HepG2 (cell line): ENCODE results near the gene PDZD7. TPM values are rescaled to one million over a fixed set of nuclear protein-coding genes. Genes with fewer than 3 reads are reported as not detected.
A peak's percentile ranks its signal among the peaks of the same experiment; 100 is the strongest.

Source experiments
- CREB1 ChIP-seq, 2 experiments: fragments of 450-650 bp in 1 of 2; IDR thresholded peaks; 2 replicates each; pipeline ENCODE4 v1.6.1; 2016 to 2017; ENCODE audit warnings: control low read depth in 1 of 2, mild to moderate bottlenecking in 1 of 2, missing compliant biosample characterization in 1 of 2, missing genetic modification characterization in 1 of 2
- NFIB ChIP-seq: sonication (generic); formaldehyde crosslinking; IDR thresholded peaks from 2 replicates; pipeline ENCODE4 v1.9.0; 2021; ENCODE audit warnings: missing genetic modification reagents, mild to moderate bottlenecking, borderline replicate concordance
- NFKBIZ ChIP-seq: IDR thresholded peaks from 2 replicates; pipeline ENCODE4 v1.6.1; 2018; ENCODE audit warnings: missing genetic modification reagents, missing compliant biosample characterization
- RAD21 ChIP-seq: fragments of 450-650 bp; formaldehyde crosslinking; IDR thresholded peaks from 2 replicates; pipeline ENCODE4 v1.5.0; 2020; ENCODE audit warnings: mild to moderate bottlenecking
- RAD51 ChIP-seq: fragments of 450-650 bp; IDR thresholded peaks from 2 replicates; pipeline ENCODE4 v1.6.1; 2016; ENCODE audit warnings: borderline replicate concordance
- RELA ChIP-seq: sonication (generic); formaldehyde crosslinking; IDR thresholded peaks from 2 replicates; pipeline ENCODE4 v1.4.0; 2020; ENCODE audit warnings: missing genetic modification reagents
- ZFYVE20 ChIP-seq: sonication (generic); formaldehyde crosslinking; IDR thresholded peaks from 2 replicates; pipeline ENCODE4 v1.8.0; 2023; ENCODE audit warnings: low read depth, mild to moderate bottlenecking, moderate library complexity, missing genetic modification reagents, borderline replicate concordance
- ZNF180 ChIP-seq: sonication (generic); formaldehyde crosslinking; IDR thresholded peaks from 2 replicates; pipeline ENCODE4 v1.4.0; 2020; ENCODE audit warnings: low read depth, missing genetic modification reagents, borderline replicate concordance
- ZNF33B ChIP-seq: sonication (generic); formaldehyde crosslinking; IDR thresholded peaks from 2 replicates; pipeline ENCODE4 v1.5.1; 2020; ENCODE audit warnings: mild to moderate bottlenecking, missing genetic modification reagents
- ZNF432 ChIP-seq: sonication (generic); formaldehyde crosslinking; IDR thresholded peaks from 2 replicates; pipeline ENCODE4 v1.5.0; 2020; ENCODE audit warnings: missing genetic modification reagents, mild to moderate bottlenecking, borderline replicate concordance
- ZNF619 ChIP-seq: sonication (generic); formaldehyde crosslinking; IDR thresholded peaks from 2 replicates; pipeline ENCODE4 v1.4.0; 2020; ENCODE audit warnings: mild to moderate bottlenecking, missing genetic modification reagents
- ZNF644 ChIP-seq: IDR thresholded peaks from 2 replicates; pipeline ENCODE4 v1.6.1; 2016; ENCODE audit warnings: low read depth
- polyA plus RNA-seq, 8 experiments: library from polyadenylated mRNA; depleted of rRNA in 3 of 8; stranded (reverse) in 7 of 8; unstranded in 1 of 8; fragments of >200 nt; fragmentation: Illumina TruSeq in 4 of 8; extraction: Trizol in 4 of 8; gene quantifications; 2 replicates each; pipeline versions ENCODE4 v1.2.1 to v1.2.3, GENCODE V29; 2011 to 2016; ENCODE audit warnings: low read depth in 4 of 8, missing spikeins in 1 of 8, mixed read lengths in 1 of 8; ENCODE audit not compliant: insufficient read depth in 1 of 8
- total RNA-seq, 5 experiments: library from RNA; depleted of rRNA; stranded (reverse); fragments of >200 nt; fragmentation: Illumina TruSeq; extraction: Trizol; gene quantifications; 2 replicates each; pipeline ENCODE4 v1.2.3, GENCODE V29; 2016; ENCODE audit warnings: low read depth in 1 of 5
- TF ChIP-seq, protein P1 (sequence below), 2 experiments: IDR thresholded peaks; 2 replicates each; pipeline ENCODE4 v1.6.1; 2011 to 2012; ENCODE audit warnings: low read length in 2 of 2, borderline replicate concordance in 1 of 2, low read depth in 1 of 2, mild to moderate bottlenecking in 1 of 2, moderate library complexity in 1 of 2
- TF ChIP-seq, protein P2 (sequence below): sonication (generic); formaldehyde crosslinking; IDR thresholded peaks from 2 replicates; pipeline ENCODE4 v1.8.0; 2022; ENCODE audit warnings: mild to moderate bottlenecking, missing genetic modification reagents
- TF ChIP-seq, protein P3 (sequence below): sonication (generic); formaldehyde crosslinking; IDR thresholded peaks from 2 replicates; pipeline ENCODE4 v1.4.0; 2020; ENCODE audit warnings: missing genetic modification reagents
- TF ChIP-seq, protein P4 (sequence below): sonication (generic); formaldehyde crosslinking; IDR thresholded peaks from 2 replicates; pipeline ENCODE4 v1.4.0; 2020; ENCODE audit warnings: low read depth, missing genetic modification reagents
- TF ChIP-seq, protein P5 (sequence below): sonication (generic); formaldehyde crosslinking; IDR thresholded peaks from 2 replicates; pipeline ENCODE4 v1.5.1; 2020; ENCODE audit warnings: missing genetic modification reagents, mild to moderate bottlenecking, borderline replicate concordance

The PDZD7 gene
- total and polyA plus RNA-seq, 2 of the 13 experiments (the other 11 are each of a cell fraction or from before 2014, with no cell fraction given) = 0.58 to 0.73 TPM

DNA sequence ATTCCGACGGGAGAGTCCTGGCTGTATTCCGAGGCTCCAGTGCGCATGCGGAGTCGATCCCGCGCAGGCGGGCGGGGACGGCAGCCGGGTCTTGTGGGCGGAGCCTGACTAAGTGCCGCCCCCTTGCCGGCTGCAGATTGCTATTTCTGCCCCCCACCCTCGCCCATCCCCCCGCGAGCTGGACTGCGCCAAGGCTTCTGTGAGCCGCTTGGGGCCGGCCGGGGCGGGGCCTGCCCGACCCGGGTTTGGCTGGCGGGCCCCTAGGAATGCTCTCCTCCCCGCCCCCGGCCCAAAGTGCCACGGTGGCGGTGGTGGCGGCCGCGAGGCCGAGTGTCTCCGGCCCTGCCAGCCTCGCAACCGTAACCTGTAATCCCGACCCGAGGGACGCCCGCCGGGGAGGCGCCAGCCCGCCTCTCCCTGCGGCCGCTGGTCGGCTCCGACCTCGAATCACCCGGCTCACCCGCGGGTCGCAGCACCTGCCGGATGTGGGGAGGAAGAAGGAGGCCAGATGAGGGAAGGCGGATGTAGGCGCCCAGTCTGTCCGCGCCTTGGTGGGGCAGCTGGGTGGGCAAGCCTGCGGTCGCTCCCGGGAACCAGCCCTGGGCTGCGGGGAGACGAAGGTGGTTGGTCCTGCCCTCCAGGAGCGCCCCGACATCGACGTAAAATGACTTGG is 30.2 kb upstream of the PDZD7 start (continued):
- TF ChIP-seq, protein P1, sequence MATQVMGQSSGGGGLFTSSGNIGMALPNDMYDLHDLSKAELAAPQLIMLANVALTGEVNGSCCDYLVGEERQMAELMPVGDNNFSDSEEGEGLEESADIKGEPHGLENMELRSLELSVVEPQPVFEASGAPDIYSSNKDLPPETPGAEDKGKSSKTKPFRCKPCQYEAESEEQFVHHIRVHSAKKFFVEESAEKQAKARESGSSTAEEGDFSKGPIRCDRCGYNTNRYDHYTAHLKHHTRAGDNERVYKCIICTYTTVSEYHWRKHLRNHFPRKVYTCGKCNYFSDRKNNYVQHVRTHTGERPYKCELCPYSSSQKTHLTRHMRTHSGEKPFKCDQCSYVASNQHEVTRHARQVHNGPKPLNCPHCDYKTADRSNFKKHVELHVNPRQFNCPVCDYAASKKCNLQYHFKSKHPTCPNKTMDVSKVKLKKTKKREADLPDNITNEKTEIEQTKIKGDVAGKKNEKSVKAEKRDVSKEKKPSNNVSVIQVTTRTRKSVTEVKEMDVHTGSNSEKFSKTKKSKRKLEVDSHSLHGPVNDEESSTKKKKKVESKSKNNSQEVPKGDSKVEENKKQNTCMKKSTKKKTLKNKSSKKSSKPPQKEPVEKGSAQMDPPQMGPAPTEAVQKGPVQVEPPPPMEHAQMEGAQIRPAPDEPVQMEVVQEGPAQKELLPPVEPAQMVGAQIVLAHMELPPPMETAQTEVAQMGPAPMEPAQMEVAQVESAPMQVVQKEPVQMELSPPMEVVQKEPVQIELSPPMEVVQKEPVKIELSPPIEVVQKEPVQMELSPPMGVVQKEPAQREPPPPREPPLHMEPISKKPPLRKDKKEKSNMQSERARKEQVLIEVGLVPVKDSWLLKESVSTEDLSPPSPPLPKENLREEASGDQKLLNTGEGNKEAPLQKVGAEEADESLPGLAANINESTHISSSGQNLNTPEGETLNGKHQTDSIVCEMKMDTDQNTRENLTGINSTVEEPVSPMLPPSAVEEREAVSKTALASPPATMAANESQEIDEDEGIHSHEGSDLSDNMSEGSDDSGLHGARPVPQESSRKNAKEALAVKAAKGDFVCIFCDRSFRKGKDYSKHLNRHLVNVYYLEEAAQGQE (IDR thresholded peaks at IDR 0.05; ENCODE audit: borderline replicate concordance in 1 of 2, low read depth in 1 of 2, low read length in 2 of 2) = peak in 1 of 2 experiments; percentile 66; a peak in 2 of 4 replicates
- no peak for TF ChIP-seq ZNF644 (CRISPR knock-in tag)
- TF ChIP-seq, protein P2, sequence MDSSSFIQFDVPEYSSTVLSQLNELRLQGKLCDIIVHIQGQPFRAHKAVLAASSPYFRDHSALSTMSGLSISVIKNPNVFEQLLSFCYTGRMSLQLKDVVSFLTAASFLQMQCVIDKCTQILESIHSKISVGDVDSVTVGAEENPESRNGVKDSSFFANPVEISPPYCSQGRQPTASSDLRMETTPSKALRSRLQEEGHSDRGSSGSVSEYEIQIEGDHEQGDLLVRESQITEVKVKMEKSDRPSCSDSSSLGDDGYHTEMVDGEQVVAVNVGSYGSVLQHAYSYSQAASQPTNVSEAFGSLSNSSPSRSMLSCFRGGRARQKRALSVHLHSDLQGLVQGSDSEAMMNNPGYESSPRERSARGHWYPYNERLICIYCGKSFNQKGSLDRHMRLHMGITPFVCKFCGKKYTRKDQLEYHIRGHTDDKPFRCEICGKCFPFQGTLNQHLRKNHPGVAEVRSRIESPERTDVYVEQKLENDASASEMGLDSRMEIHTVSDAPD = 0 out of 2 replicates have a peak, but pooled peaks have one; percentile 60
- no peak for TF ChIP-seq ZNF432
- TF ChIP-seq NFIB (CRISPR knock-in tag) = no peak
- peak; percentile 71; the same call in 1 of the 2 replicates for TF ChIP-seq NFKBIZ
- no peak for TF ChIP-seq ZNF180
- TF ChIP-seq RELA (CRISPR knock-in tag) = no peak
- TF ChIP-seq ZNF33B = no peak
- TF ChIP-seq, protein P3, sequence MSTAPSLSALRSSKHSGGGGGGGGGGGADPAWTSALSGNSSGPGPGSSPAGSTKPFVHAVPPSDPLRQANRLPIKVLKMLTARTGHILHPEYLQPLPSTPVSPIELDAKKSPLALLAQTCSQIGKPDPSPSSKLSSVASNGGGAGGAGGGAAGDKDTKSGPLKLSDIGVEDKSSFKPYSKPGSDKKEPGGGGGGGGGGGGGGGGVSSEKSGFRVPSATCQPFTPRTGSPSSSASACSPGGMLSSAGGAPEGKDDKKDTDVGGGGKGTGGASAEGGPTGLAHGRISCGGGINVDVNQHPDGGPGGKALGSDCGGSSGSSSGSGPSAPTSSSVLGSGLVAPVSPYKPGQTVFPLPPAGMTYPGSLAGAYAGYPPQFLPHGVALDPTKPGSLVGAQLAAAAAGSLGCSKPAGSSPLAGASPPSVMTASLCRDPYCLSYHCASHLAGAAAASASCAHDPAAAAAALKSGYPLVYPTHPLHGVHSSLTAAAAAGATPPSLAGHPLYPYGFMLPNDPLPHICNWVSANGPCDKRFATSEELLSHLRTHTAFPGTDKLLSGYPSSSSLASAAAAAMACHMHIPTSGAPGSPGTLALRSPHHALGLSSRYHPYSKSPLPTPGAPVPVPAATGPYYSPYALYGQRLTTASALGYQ (CRISPR knock-in tag) = peak; percentile 76; the same call in 1 of the 2 replicates
- TF ChIP-seq CREB1 (IDR thresholded peaks at IDR 0.05) = no peak
- TF ChIP-seq CREB1 (CRISPR knock-in tag; IDR thresholded peaks at IDR 0.05) = no peak
- TF ChIP-seq, protein P4, sequence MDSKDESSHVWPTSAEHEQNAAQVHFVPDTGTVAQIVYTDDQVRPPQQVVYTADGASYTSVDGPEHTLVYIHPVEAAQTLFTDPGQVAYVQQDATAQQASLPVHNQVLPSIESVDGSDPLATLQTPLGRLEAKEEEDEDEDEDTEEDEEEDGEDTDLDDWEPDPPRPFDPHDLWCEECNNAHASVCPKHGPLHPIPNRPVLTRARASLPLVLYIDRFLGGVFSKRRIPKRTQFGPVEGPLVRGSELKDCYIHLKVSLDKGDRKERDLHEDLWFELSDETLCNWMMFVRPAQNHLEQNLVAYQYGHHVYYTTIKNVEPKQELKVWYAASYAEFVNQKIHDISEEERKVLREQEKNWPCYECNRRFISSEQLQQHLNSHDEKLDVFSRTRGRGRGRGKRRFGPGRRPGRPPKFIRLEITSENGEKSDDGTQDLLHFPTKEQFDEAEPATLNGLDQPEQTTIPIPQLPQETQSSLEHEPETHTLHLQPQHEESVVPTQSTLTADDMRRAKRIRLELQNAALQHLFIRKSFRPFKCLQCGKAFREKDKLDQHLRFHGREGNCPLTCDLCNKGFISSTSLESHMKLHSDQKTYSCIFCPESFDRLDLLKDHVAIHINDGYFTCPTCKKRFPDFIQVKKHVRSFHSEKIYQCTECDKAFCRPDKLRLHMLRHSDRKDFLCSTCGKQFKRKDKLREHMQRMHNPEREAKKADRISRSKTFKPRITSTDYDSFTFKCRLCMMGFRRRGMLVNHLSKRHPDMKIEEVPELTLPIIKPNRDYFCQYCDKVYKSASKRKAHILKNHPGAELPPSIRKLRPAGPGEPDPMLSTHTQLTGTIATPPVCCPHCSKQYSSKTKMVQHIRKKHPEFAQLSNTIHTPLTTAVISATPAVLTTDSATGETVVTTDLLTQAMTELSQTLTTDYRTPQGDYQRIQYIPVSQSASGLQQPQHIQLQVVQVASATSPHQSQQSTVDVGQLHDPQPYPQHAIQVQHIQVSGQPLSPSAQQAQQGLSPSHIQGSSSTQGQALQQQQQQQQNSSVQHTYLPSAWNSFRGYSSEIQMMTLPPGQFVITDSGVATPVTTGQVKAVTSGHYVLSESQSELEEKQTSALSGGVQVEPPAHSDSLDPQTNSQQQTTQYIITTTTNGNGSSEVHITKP = peak; percentile 81
- TF ChIP-seq RAD51 = no peak
- TF ChIP-seq, protein P5, sequence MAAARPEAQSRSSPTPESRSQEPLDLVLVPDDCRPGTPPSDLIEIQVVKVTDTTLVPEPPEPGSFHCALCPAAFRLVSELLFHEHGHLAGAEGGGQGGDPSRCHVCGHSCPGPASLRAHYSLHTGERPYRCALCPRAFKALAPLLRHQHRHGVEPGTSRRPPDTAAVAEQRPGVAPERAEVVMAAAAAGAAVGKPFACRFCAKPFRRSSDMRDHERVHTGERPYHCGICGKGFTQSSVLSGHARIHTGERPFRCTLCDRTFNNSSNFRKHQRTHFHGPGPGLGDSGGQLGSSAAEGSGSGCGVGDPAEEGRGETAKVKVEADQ (CRISPR knock-in tag) = no peak
- peak; percentile 59 for TF ChIP-seq RAD21
- TF ChIP-seq ZFYVE20 (CRISPR knock-in tag) = no peak
- no peak for TF ChIP-seq ZNF619 (CRISPR knock-in tag)
